Measurements from ENCODE around the gene MRPS7.
"Not testable (repeated sequence)": the region's sequence is repeated elsewhere in the genome, so short reads cannot be mapped to it uniquely, and the experiment has no call there.

The MRPS7 gene

DNA sequence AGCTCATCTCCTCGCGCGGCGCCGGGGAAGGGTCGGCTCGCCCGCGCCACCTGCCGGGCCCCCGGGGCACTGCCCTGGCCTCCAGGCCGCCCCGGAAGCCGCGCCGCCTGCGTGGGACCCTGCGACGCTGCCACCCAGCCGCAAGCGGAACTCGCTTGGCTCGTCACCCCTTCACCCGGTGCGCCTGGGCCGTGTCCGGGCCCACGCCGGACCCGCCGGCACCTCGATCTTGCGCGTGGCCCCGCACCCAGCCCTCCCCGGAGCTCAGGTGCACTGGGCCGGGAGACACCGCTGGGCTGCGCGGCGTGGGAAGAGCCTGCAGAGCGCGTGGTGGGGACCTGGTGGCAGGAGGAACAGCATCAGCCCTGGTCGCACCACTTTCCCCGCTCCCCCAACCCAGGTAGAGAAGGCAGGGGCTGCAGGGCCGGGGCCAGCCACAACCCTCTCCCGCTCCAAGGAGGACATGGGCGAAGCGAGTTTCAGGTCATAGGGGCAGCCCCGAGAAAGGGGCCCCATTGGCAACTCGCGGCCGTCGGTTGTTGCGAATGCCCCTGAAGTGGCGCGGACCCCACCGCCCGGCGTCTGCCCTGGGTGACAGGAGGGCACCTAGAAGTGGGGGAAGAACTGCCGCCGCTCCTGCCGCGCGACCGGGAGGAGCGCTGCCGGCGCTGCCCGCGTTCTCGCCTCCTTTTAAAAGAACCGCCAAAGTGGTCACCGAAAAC lies 9.7 kb downstream of the MRPS7 start:
- peak; percentile 83 for DNase-seq (ENCODE audit: low read depth)

DNA sequence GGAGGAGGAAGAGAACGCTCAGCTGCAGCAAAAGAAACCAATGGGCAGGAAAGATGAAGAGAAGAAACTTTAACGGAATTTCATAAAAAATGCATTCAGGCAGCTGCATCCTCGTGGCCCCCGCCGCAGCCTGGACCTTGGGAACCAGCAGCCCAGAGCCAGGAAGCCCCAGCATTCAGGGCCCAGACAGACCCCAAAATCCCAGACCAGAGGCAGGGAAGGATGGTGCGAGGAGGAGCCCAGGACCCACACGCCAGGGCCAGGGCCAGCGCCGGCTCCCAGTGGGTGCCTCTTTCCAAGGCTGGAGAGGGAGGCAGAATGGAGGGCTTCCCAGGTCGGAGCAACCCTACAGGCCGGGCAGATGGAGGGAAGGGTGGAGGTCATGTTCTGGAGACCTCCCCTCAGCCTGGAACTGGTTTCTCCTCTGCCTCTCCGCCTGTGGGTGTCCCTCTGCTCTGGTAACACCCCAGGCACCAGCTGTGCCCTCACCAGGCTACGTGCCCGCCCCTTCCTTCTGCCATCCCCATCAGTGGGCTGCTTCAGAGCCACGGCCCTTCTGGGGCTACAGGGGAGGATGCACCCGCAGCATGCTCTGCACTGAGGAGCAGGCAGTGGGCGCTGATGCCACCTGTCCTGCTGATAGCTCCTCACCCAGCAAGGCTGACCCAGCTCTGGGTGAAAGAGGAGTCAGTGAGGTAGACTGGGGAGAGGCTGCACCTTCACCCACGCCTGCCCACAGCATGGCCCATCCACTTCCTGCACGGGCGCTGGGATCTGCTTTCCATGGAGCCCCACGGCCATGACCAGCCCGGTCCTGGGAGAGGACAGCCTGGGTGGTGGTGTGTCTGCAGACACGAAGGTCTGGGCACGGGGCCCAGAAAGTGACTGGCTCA lies 10.5 kb downstream of the MRPS7 start:
- DNase-seq (ENCODE audit: low read depth), result no peak

DNA sequence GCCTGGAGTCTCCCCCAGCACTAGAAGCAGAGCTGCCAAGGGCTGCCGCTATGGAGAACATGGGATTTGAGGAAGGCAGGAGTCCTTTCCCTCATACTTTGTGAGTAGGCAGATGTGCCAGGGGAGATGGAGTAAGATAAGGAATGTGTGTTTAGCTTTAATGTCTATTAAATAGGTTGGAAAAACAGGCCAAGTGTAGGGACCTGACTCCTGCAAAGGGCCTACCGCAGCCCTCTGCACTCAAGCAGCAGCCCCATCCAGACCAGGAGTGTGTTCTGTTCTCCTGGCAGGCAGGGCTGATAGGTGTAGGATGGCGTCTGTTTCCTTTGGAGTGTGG lies 11.1 kb downstream of the MRPS7 start:
- no peak for DNase-seq (ENCODE audit: low read depth)

DNA sequence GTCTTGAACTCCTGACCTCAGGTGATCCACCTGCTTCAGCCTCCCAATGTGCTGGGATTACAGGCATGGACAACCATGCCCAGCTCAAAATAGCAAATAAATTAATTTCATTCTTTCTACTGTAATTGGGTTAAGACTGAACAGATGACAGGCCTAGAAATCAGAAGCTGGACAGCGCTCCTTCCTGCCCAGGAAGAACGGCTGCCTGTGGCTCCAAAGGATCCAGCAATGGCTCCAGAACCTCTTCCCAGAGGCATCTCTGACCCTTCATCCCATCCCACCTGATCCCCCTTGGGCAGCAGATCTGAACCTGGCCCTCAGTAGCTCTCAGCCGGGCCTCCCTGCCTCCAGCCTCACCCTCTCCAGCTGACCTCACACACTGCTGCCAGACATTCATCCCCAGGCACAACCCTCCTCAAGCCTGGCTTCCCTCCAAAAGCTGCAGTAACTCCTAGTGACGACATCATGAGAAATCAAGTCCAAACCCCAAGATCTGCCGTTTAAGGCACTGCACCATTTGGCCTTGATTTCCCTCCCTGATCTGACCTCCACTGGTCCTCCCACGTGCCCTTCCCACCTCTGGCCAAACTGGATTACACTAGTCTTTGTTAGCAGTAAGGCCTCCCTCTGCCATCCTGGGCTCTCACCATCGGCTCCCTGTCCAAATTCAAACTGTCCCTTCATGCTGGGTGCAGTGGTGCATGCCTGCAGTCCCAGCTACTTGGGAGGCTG lies 12.5 kb downstream of the MRPS7 start:
- no peak for DNase-seq (ENCODE audit: low read depth)

DNA sequence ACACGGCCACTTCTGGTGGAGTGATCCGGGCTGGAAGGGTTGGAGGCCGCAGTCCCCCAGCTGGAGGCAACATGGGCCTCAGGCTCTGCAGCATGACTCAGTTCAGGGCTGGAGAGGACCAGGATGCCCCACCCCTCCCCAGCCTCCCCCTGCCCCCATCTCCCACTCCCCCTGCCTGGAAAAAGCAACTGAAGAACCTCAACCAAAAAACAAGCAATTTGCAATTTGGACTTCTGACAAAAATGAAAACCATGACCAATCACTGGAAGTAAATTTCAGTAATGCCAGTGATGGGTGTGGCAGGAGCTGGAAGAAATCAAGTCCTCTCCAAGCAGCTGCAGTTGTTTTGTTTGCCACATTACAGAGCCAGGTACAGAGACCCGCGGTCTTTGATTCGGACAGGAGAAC lies 16.0 kb downstream of the MRPS7 start:
- no peak for DNase-seq (ENCODE audit: low read depth)

DNA sequence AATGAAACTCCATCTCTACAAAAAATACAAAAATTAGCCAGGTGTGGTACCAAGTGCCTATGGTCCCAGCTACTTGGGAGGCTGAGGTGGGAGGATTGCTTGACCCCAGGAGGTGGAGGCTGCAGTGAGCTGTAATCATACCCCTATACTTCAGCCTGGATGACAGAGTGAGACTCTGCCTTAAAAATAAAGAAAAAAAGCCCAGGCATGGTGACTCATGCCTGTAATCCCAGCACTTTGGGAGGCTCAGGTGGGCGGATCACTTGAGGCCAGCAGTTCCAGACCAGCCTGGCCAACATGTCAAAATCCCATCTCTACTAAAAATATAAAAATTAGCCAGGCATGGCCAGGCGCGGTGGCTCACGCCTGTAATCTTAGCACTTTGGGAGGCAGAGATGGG lies 18.5 kb downstream of the MRPS7 start:
- DNase-seq (ENCODE audit: low read depth), result not testable (repeated sequence)

DNA sequence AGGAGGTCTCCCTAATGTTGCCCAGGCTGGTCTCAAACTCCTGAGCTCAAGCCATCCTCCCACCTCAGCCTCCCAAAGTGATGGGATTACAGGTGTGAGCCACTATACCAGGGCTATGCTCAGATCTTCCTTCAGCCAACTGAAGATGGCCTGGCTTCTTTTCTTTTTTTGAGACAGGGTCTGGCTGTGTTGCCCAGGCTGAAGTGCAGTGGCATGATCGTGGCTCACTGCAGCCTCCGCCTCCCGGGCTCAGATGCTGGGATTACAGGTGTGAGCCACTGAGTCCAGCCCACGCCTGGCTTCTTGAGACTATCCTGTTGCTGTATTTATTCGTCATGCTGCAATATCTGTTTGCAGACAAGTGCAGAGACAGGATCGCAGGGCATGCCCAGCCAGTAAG lies 23.4 kb downstream of the MRPS7 start:
- DNase-seq (ENCODE audit: low read depth), result no peak

DNA sequence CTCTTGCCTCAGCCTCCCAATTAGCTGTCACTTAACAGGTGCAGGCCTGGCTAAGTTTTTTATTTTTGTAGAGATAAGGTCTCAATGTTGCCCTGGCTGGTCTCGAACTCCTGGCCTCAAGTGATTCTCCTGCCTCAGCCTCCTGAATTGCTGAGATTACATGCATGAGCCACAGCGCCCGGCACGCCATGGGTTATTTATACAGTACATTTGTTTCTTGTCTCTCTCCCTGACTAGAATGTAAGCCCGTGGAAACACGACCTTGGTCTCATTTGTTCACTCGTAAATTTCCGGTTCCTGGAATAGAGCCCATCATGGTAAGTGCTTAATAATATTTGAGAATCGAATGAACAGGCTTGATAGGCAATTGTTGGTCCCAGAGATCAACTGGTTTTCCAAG lies 25.5 kb downstream of the MRPS7 start:
- DNase-seq (ENCODE audit: low read depth), result no peak

DNA sequence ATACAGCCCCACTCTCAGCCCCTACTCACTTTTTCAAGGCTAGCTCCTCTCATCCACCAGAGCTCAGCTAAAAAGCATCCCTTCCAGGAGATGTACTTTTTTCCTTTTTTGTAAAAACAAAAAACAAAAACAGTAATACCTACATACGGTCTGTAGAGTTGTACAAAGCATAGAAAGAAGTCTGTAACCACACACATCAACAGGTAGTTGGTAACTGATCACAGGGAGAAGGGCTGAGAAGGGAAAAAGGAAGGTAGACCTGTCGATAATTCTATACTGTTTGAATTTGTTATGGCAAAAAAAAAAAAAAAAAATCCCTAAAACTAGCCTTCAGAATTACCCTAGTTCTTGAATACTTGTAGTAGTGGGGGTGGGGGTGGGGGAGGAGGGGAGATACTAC lies 26.7 kb downstream of the MRPS7 start:
- no peak for DNase-seq (ENCODE audit: low read depth)

DNA sequence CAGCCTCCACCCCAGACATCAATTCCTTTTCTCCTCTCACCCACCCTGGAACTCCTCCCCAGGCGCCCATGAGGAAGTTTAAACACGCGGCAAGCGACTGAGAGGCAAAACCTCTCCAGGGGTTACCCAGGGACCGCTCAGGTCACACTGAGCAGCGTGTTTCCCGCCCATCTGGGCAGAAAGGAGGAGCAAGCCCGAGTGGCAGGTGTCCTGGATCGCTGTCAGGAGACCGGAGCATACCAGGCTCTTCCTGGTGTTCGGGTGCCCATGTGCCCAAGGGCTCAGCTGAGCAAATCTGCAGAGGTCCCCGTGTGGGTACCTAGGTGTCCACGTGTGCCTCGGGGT lies 27.1 kb downstream of the MRPS7 start:
- no peak for DNase-seq (ENCODE audit: low read depth)

DNA sequence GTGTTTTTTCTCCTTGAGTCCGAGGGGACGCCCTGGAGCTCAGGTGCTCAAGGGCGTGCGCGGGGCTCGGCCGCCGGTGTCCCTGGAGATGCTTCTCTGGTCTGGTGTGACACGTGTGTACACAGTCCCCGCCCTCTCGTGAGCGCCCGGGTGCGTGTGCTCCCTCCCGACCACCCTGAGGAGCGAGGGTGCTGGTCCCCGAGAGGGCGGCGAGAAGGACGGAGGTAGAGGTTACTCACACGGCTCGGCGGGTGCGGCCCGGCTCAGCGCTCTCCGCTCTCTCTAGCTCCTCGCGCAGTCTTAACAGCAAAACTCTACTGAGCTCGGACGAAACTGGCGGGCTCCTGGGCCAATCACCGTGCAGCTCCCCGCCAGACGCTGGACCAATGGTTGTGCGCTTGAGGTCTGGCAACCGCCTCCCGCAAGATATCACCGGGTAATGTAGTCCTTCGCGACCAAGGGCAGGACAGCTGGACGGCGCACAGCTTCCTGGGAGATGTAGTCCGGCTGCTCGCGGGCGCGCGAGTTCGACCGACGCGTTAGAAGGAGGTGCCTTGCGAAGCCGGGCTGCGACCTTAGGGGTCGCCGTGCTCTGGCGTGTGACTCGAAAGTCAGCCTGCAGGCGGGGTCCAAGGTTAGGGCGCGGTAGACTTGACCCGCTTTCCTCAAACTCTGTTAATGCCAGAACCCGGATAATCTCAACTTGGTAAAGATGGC lies 27.6 kb downstream of the MRPS7 start, which contains the start of gene SLC25A19:
Gene SLC25A19, minus strand, starts transcription at position 319 of the 717 bp plus-strand sequence. CDS start 2,669 bp downstream, outside the sequence.
- peak; percentile 95 for DNase-seq (ENCODE audit: low read depth)

DNA sequence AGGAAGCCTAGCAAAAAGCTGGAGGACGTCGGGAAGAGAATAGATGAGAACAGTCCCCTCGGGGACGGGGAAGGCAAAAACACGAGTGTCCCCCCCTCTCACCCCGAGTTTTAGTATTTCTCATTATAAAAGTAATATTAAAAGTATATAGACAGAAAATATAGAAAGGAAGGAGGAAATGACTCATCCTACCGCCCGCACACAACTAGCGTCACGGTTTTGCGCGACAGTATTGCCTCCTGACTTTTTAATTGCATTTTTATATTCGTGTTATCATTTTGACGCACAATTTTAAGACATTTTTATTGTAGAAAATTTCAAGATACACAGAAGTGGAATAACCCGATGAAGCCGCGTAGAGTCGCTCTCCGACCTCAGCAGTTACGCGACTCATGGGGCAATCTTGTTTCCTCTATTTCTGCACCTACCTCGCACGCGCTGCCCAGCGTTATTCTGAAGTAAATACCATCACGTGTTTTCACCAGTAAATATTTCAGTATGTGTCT lies 28.2 kb downstream of the MRPS7 start:
- DNase-seq (ENCODE audit: low read depth), result peak; percentile 62

DNA sequence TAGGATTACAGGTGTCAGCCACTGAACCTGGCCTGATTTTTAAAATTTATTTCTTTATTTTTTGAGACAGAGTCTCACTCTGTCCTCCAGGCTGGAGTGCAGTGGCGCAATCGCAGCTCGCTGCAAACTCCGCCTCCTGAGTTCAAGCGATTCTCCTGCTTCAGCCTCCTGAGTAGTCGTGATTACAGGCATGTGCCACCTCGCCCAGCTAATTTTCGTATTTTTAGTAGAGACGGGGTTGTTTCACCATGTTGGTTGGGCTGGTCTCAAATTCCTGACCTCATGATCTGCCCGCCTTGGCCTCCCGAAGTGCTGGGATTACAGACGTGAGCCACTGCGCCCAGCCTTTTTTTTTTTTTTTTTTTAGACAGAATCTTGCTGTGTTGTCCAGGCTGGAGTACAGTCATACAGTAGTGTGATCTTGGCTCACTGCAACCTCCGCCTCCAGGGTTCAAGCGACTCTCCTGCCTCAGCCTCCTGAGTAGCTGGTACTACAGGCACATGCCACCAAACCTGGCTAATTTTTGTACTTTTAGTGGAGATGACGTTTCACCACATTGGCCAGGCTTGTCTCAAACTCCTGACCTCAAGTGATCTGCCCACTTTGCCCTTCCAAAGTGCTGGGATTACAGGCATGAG lies 31.2 kb downstream of the MRPS7 start:
- not testable (repeated sequence) for DNase-seq (ENCODE audit: low read depth)

DNA sequence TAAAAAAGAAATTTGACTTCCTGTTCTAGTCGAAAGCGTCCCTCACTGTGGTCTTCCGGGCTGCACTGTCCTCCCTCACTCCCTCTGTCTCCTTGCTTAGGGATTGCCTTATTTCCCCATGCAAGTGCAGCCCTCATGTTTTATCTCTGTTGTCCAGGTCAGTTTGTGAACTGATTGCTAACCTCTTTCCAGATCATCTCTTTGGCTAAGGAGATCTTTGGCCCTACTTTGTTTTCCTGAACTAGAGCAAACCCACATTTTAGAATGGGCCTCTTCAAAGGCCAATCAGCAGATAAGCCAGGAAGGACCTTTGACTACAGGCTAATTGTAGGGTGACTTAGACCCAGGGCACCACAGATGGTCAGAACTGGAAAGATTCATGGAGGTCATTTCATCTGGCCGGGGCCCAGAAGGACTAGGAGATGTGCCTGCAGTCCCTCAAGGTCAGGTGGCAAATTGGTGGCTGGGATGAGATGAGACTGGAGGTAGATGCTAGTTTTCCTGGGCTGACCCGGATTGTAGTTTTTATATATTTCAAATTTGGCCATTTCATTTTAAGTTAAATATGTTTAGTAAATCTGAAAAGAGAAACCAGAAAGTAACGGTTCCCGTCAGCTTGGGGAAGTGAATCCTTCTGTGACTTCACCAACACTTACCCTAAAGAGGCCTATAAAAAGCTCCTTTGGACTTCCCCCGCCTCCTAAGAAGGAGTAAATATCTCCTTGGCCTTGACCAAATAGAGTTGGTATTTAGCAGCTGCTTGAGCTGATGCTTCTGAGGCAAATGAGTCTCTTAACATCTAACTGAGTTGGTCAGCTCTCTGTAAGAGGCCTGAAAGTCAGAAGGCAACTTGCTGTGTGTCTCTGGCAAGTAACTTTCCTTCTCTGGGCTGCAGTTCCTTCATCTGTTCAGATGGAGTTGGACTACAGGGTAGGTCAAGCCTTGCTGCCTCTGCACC lies 33.8 kb downstream of the MRPS7 start:
- DNase-seq (ENCODE audit: low read depth), result no peak

DNA sequence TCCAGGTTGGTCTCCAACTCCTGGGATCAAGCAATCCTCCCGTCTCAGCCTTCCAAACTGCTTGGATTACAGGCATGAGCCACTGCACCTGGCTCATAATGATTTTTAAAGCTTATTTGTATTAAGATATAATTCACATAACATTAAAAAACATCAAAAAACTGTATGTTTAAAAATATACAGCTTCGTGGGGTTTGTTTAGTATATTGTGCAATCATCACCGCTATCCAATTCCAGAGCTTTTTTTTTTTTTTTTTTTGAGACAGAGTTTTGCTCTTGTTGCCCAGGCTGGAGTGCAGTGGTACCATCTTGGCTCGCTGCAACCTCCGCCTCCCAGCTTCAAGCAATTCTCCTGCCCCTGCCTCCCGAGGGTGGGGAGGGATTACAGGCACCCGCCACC lies 38.6 kb downstream of the MRPS7 start:
- no peak for DNase-seq (ENCODE audit: low read depth)

DNA sequence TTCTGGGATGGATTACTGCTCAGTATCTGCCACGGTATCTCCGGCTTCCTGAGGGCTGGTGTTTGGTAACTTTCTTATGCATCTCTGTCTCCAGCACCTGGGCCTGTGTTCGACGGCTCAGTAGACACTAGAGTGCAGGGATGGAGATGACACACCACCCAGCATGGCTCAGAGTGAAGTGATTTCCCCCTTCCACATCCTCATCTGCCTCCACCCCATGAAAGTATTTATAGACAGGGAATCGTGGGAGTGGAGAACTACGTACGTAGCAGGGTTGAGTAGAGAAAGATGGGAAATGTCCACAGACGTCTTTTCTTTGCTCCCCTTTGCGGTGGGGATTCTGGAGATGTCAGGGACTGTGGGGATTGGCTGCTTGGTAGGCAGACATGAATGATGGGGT lies 39.4 kb downstream of the MRPS7 start:
- no peak for DNase-seq (ENCODE audit: low read depth)

DNA sequence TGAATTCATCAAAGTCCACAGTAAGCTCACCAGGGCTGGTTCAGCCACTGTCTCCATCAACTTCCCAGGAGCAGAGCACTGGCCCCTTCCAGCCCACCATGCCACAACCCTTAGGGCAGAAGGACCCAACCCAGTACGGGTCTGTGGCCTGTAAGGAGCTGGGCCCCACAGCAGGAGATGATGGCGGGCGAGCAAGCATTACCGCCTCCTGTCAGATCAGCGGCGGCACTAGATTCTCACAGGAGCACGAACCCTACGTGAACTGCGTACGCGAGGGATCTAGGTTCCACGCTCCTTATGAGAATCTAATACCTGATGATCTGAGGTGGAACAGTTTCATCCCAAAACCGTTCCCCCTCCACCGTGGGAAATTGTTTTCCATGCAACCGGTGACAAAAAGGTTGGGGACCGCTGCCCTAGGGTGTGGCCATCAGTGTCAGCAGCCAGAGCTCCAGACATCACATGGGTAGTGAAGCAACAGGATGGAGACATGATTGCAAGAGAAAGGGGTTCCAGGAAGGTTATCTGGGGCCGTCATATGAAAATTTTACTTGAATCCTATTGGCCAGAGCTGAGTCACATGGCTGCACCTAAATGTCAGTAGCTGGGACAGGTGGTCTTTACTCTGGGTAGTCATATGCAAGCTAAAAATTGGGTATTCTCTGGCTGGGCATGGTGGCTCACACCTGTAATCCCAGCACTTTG lies 40.0 kb downstream of the MRPS7 start:
- no peak for DNase-seq (ENCODE audit: low read depth)

DNA sequence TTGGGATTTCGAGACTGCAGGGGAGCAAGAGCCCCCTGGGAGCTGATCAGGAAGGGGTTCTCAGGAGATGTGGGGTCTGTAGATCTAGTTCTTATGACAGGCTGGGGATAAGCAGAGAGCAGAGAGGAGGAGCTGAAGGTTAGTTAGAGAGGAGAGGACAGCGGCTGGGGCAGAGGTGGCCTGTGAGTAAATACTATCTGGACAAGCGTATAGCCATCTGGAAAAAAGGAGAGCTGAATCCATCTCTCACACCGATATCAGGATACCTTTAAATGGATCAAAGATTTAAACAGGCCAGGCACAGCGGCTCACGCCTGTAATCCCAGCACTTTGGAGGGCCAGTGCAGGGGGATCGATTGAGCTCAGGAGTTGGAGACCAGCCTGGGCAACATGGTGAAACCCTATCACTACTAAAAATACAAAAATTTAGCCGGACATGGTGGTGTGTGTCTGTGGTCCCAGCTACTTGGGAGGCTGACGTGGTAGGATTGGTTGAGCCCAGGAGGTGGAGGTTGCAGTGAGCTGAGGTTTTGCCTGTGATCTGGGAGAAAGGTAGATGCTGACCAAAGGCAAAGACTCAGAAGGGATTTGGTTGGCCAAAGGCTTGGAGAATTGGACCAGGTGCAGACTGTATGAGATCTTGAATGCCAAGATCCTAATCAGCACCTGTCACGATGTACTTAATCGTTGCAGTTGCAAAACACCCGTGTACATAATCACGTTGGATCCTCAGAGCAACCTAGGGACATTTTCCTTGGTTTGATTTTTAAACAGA lies 46.5 kb downstream of the MRPS7 start:
- DNase-seq (ENCODE audit: low read depth), result no peak

Data from stimulated activated CD4-positive, alpha-beta T cell treated with anti-CD3 and anti-CD28 coated beads, Interleukin-2, amount 100 ng/mL, for 4 hours (primary cell).